Activated CD8-positive, alpha-beta T cell treated with anti-CD3 and anti-CD28 coated beads for 36 hours (primary cell): Measurements from ENCODE around the gene CCDC88B. TPM values are rescaled to one million over a fixed set of nuclear protein-coding genes. Genes with fewer than 3 reads are reported as not detected.

Experiments used
- ATAC-seq: fragments of 200-7000 bp; cut with Tn5 transposase; one replicate; pipeline ENCODE4 v1.10.0; 2021; ENCODE audit warnings: mild to moderate bottlenecking, moderate library complexity
- CTCF ChIA-PET: fragments of 350-600 bp; sonication (Branson Sonifier 250); formaldehyde crosslinking; loops from one replicate; lab custom pipeline; 2021; ENCODE audit warnings: antibody characterized with exemption; lab: Charles Lee
- POLR2A ChIA-PET: fragments of 350-600 bp; sonication (Branson Sonifier 250); formaldehyde crosslinking; loops from one replicate; lab custom pipeline; 2021; ENCODE audit warnings: antibody characterized with exemption; lab: Charles Lee
- DNase-seq: peaks from one replicate; pipeline ENCODE4 v3.0.0-alpha.2; 2020
- H3K27ac Mint-ChIP-seq: one replicate; pipeline ENCODE4 v1.8.0; 2021; ENCODE audit warnings: mild to moderate bottlenecking, mixed read lengths
- H3K27me3 Mint-ChIP-seq: one replicate; pipeline ENCODE4 v1.8.0; 2021; ENCODE audit warnings: mixed read lengths
- H3K36me3 Mint-ChIP-seq: one replicate; pipeline ENCODE4 v1.8.0; 2021; ENCODE audit warnings: low read depth, mixed read lengths
- H3K4me1 Mint-ChIP-seq: one replicate; pipeline ENCODE4 v1.8.0; 2021; ENCODE audit warnings: low read depth, mixed read lengths
- H3K4me3 Mint-ChIP-seq: one replicate; pipeline ENCODE4 v1.8.0; 2021; ENCODE audit warnings: mild to moderate bottlenecking, moderate library complexity, mixed read lengths
- H3K9me3 Mint-ChIP-seq: one replicate; pipeline ENCODE4 v1.8.0; 2021; ENCODE audit warnings: mixed read lengths
- CTCF ChIP-seq: fragments of 200-600 bp; IDR thresholded peaks from one replicate; pipeline ENCODE4 v1.8.0; 2022; ENCODE audit warnings: antibody characterized with exemption, mild to moderate bottlenecking
- intact Hi-C: fragments of 100-400 bp; cut with micrococcal nuclease; formaldehyde crosslinking; loops from one replicate; pipeline ENCODE4 v1.10.0; 2022
- total RNA-seq, 2 experiments: library from RNA; stranded (reverse); gene quantifications; one replicate each; pipeline ENCODE4 v1.2.3, GENCODE V29; 2021

Gene CCDC88B
- total RNA-seq, 2 experiments from 2014 or later: 65.8 to 76.1 TPM

- Mint-ChIP-seq H3K9me3 (no peaks in the 10 kb centered on the region), H3K27ac (no peak overlapping the region), H3K4me1 (peaks cover 7% of the 10 kb centered on the region), H3K27me3 (no peaks in the 10 kb centered on the region), H3K36me3 (peaks cover 18% of the 10 kb centered on the region), H3K4me3 (no peak overlapping the region)
- TF ChIP-seq CTCF: no peak
- intact Hi-C loops: no loop called here
- ATAC-seq (no peak), DNase-seq (no peak)
- CTCF ChIA-PET: interaction anchor here (8.1 kb wide), 1 partner anchor 9 kb away, joined by 75 read pairs; the partner anchor contains the start of gene RPS6KA4
- POLR2A ChIA-PET: interaction anchor here (1.9 kb wide), 1 partner anchor 11 kb away, joined by 5 read pairs; no protein-coding TSS in a partner anchor
These were observed 7.3 kb downstream of the CCDC88B start for GRCh38 chr11:64347193-64347867.

DNA sequence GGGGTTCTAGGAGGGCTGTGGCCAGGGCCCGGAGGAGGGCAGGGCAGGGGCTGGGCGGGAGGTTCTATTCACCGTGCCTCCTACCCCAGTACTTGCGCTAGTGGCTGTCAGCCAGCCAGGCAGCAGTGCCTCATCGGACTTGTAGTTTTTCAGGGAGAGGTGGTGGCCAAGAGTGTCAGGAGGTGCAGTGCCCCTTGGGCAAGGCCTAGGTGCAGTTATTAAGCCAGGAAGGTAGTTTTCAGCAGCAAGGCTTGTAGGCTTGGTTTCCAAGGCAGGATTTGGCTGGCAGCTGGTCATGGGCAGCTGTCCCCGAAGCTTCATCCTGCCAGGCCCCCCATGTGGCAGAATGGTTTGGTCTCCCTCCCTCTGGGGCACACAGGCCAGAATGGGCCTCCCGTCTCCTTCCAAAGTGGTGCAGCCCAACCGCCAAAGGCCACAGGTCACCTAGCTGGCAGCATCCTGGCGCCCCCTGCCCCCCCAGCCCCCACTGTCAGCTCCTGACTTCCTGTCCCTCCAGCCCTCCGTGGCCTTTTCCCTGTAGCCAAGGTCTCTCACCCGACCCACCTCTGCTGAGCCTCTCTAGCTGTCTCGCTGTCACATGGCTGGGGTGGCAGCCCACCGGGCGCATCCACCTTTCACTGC lies 8.5 kb downstream of the CCDC88B start:
- Mint-ChIP-seq H3K36me3 (peaks cover 14% of the 10 kb centered on the region), H3K4me3 (no peak overlapping the region), H3K27me3 (no peaks in the 10 kb centered on the region), H3K9me3 (no peaks in the 10 kb centered on the region), H3K27ac (no peak overlapping the region), H3K4me1 (peaks cover 5% of the 10 kb centered on the region)
- CTCF ChIA-PET: interaction anchor here (1.3 to 2.2 kb wide), 3 partner anchors 9 to 101 kb away, joined by 3 to 6 read pairs (median 3); no protein-coding TSS in a partner anchor
- DNase-seq: no peak
- ATAC-seq: no peak
- intact Hi-C loops: no loop called here
- no peak for TF ChIP-seq CTCF
- POLR2A ChIA-PET: interaction anchor here (0.8 to 1.9 kb wide), 4 partner anchors 10 to 17 kb away, joined by 3 to 7 read pairs (median 4); no protein-coding TSS in a partner anchor

DNA sequence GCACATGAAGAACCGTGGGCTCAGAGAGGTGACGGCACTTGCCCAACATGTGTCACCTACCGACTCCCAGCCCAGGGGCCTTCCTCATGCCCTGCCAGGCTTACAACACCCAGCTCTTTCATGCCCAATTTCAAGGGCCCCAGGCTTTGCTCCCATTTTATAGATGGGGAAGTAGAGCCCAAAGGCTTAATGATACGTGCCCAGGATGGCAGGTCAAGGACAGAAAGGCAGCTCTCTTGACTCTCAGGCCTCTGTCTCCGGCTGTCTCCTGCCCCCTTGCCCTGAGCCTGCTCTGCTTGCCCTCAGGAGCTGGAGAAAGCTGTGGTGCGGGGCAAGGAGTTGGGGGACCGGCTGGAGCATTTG lies 9.0 kb downstream of the CCDC88B start:
- Mint-ChIP-seq H3K9me3 (no peaks in the 10 kb centered on the region), H3K4me3 (no peak overlapping the region), H3K4me1 (peaks cover 5% of the 10 kb centered on the region), H3K36me3 (peaks cover 14% of the 10 kb centered on the region), H3K27me3 (no peaks in the 10 kb centered on the region), H3K27ac (no peak overlapping the region)
- no peak for TF ChIP-seq CTCF
- ATAC-seq: no peak
- ChIA-PET POLR2A (interaction anchor here (0.8 to 1.9 kb wide), 4 partner anchors 9 to 17 kb away, joined by 3 to 7 read pairs (median 4); no protein-coding TSS in a partner anchor), CTCF (interaction anchor here (1.3 to 2.2 kb wide), 3 partner anchors 8 to 101 kb away, joined by 3 to 6 read pairs (median 3); no protein-coding TSS in a partner anchor)
- intact Hi-C loops: no loop called here
- no peak for DNase-seq

- Mint-ChIP-seq H3K4me1 (peaks cover 5% of the 10 kb centered on the region), H3K27ac (no peak overlapping the region), H3K4me3 (no peak overlapping the region), H3K27me3 (no peaks in the 10 kb centered on the region), H3K36me3 (peaks cover 14% of the 10 kb centered on the region), H3K9me3 (no peaks in the 10 kb centered on the region)
- TF ChIP-seq CTCF: no peak
- CTCF ChIA-PET: interaction anchor here (1.3 to 2.2 kb wide), 4 partner anchors 8 to 100 kb away, joined by 3 to 6 read pairs (median 3); partner anchors contain the start of genes PRDX5 and TRMT112
- intact Hi-C loops: no loop called here
- ATAC-seq (no peak), DNase-seq (no peak)
- POLR2A ChIA-PET: interaction anchor here (0.8 to 1.9 kb wide), 4 partner anchors 8 to 18 kb away, joined by 3 to 7 read pairs (median 5); no protein-coding TSS in a partner anchor
These were observed 9.4 kb downstream of the CCDC88B start for GRCh38 chr11:64349404-64349803.
